Endothelial cell of hepatic sinusoid (primary cell): Measurements from ENCODE around the gene FBLN2.

ENCODE experiments used
- in situ Hi-C: cut with HindIII; loops from 2 replicates; pipeline ENCODE4 v1.10.0; 2017; ENCODE audit warnings: low sequenced_read_pairs

The FBLN2 gene

GRCh38 chr3:13577181-13578121 lies 28.5 kb downstream of the FBLN2 start:
- in situ Hi-C loops: no loop called here

DNA sequence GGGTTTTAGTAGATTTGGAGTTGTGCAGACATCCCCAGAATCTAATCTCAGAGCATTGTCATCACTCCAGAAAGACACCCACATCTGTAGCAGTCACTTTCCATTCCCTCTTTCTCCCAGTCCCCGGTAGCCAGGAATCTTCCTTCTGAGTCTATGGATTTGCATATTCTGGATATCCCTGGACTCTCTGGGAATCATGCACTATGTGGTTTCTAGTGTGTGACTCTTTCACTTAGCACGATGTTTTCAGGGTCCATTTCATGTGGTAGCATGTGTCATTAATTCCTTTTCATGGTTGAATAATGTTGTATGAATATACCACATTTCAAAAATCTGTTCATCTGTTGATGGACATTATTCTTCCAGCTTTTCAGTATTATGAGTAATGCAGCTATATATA lies 29.3 kb downstream of the FBLN2 start:
- in situ Hi-C loops: no loop called here

GRCh38 chr3:13579063-13579462 lies 30.1 kb downstream of the FBLN2 start:
- in situ Hi-C loops: no loop called here

GRCh38 chr3:13580256-13581023 lies 31.5 kb downstream of the FBLN2 start:
- in situ Hi-C loops: no loop called here

- in situ Hi-C loops: no loop called here
Observed at GRCh38 chr3:13581485-13582365, 32.8 kb downstream of the FBLN2 start.

DNA sequence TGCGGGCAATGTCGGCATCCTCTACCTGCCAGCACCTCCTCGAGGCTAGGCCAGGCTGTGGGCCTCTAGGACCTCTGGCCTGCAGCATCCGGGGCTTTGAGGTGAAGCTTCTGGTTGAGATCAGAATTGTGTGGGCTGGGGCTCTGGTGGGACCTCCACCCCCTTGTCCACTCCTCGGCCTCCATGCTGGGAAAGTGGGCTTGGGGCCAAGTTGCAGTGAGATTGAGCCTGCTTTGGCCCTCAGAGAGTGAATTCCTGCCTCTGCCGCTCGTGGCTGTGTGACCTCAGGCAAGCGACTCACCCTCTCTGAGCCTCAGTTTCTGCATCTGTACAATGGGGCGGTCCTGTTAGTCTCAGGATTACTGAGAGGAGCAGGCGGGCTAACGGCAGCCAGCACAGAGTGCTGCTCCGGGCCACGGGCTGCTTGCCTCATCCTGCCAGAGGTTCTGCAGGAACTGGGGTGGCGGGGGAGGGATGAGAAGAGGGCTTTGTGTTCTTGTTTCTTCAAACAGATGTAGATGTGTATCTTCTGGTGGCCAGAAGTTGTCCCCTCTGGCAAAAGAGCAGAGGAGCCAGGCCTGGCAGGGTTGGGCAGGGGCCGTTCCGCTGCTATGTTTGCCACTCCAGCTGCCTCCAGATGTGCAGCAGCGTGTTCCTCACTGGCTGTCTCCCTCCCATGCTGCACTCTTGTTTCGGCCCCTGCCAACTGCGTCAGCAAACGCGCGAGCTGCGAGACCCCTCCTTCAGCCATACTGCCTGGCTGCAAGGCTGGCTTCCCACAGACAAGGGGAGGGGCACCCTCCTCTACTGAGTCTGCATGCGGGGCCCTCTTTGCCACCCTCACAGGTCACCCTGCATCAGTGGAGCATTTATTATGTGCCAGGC lies 33.7 kb downstream of the FBLN2 start:
- in situ Hi-C loops: no loop called here

GRCh38 chr3:13583251-13584180 lies 34.6 kb downstream of the FBLN2 start:
- in situ Hi-C loops: no loop called here

DNA sequence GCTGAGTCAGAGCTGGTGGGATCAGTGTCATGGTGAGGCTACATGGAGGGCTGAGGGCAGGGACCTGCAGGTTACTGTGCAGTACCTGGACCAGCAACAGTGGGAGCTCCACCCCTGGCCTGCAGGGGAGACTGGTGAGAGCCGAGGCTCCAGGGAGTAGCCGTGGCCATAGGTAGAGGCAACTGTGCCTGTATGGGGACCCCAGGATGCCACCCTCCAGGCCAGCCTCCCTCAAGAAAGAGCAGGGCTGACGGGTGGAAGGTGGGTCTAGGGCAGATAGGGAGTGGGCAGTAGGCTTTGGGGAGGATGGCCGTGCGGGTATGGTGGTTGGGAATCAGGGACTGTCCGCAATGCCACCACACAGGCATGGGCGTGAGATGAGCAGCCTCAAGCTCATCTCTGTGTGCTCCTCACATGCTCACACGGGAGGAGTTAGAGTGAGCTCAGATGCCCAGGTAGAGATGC lies 35.5 kb downstream of the FBLN2 start:
- in situ Hi-C loops: no loop called here

- in situ Hi-C loops: no loop called here
Observed at GRCh38 chr3:13584901-13585300, 36.0 kb downstream of the FBLN2 start.

DNA sequence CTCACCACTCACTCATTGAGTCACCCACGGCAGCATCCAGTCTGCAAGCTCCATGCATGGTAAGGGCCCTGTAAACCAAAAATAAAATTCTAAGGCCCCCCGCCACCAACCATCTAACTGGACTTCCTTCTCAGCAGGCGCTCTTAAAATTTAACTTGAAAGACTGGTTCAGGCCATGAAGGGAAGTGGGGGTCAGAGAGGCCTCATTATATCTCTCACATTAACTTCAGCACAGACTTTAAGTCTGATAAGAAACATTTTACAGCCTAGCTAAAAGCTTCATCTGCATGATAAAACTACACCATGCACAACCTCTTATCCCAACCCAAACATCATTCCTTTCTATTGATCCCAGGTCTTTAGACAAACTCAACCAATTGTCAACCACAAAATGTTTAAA lies 38.5 kb downstream of the FBLN2 start:
- in situ Hi-C loops: no loop called here

DNA sequence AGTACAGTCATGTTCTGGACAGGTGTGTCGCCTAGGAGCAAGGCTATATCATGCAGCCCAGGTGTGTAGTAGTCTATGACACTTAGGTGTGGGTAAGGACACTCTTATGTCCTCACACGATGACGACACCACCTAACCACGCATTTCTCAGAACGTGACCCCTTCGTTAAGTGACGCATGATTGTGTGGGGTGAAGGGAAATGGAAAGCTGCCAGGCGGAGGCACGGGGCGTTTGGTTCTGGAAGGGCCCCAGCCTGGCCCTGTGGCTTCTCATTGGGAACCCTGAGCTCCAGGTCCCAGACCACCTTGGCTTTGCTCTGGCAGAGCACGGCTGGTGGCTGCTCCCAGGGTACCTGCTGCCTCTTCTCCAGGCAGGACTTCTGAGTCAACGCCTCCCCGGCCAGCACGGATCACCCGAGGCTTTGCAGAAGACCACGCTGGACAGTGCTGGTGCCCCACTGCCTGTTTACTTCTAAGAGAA lies 39.3 kb downstream of the FBLN2 start:
- in situ Hi-C loops: no loop called here

DNA sequence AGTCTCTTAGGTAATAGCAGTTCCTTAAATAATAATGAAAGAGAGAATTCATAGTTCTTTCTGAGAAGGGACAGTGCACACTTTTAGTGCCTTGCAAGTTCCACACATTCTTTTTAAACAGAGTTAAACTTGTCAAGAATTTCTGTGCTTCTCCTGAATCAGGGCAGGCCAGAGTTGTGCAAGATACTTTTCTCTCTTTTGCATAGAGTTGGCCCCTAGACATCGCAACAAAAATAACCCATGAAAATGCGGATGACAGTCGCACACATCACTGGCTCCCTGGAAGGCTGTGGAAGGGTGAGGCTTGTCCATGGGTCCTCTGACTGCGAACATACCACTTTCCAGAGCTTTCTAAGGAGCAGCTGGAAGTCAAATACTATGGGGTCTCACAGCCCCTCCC lies 40.1 kb downstream of the FBLN2 start:
- in situ Hi-C loops: no loop called here

DNA sequence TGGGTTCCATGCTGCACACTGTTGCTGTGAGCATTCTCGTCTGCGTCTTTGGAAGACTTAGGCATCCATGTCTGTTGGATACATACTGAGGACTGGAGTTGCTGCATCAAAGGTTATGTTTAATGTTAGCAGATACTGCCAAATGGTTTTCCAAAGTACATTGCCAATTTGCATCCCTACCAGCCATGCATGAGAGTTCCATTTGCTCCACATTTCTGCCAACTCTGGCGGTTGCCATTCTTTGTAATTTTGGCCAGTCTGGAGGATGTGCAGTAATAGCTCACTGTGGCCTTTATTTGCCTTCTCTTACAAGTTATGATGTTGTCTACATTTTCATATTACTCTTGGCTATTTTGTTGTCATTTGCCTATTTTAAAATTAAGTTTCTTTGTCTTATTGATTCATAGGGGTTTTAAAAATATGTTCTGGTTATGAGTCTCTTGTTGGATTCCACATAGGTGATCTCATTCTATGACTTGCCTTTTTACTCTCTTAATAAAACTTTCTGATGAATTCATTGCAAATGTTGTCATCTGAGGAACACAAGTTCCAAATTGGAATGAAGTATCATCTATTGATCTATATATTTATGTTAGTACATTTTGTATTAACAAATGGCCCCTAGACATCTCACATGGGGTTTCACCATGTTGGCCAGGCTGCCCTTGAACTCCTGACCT lies 42.1 kb downstream of the FBLN2 start:
- in situ Hi-C loops: no loop called here

GRCh38 chr3:13593615-13594014 lies 44.7 kb downstream of the FBLN2 start:
- in situ Hi-C loops: no loop called here

GRCh38 chr3:13594146-13594545 lies 45.2 kb downstream of the FBLN2 start:
- in situ Hi-C loops: no loop called here

DNA sequence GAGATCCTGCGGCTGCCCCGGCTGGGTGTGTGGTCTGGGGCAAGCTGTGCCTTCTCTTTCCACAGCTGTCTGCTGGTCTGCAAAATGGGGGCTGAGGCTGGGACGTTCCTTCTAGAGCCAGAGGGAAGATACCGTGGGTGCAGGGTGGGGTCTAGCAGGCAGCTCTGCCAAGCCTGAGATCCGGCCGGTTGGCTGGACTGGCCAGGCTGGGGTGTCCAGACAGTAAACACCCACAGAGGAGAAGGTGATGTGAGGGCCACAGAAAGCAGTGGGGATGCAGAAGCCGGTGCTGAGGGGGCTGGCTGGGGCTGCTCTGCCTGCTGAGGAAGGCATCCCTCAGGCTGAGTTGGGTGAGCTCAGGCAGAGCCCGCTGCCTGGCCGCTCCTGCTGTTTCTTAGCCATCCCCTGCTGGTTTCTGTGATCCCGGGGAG lies 46.1 kb downstream of the FBLN2 start:
- in situ Hi-C loops: no loop called here

DNA sequence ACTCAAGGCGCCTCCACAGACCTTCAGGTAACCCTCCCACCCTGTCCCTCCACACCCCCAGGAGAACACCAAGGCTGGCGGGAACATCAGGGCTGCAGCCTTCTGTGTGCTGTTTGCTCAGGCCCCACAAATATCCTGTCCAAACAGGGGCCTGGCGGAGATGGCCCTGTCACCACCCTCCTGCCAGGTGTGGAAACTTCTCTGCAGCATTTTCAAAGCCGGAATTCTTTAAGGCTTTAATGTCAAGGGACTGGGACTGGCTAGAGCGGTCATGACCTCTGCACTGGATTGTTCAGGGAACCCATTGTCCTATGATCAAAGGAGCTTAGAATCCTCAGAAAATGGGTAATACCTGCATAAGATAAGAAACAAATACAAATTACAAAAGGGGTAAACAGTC lies 46.6 kb downstream of the FBLN2 start:
- in situ Hi-C loops: no loop called here
